ENCODE measurements around the gene TP63. TPM values are rescaled to one million over a fixed set of nuclear protein-coding genes. Genes with fewer than 3 reads are reported as not detected.

Gene TP63
- total RNA-seq, 3 donors from 2014 or later (not counting 1 experiment from before 2014, with no cell fraction given), result 0.30 TPM; not detected in 2

- Mint-ChIP-seq H3K36me3 (no peaks in the 10 kb centered on the region), H3K4me1 (no peaks in the 10 kb centered on the region), H3K27me3 (ENCODE audit: low read depth in 2 of 2) (no peaks in the 10 kb centered on the region), H3K9me3 (no peaks in the 10 kb centered on the region), H3K4me3 (no peak overlapping the region), H3K27ac (no peak overlapping the region)
- Histone ChIP-seq H3K9me3 (ENCODE audit: control insufficient read depth, insufficient read depth, low read length) (no peaks in the 10 kb centered on the region), H3K4me1 (ENCODE audit: control insufficient read depth, insufficient read depth, low read length) (no peaks in the 10 kb centered on the region), H3K27ac (ENCODE audit: low read length) (no peak overlapping the region), H3K36me3 (ENCODE audit: control insufficient read depth, insufficient read depth, low read length) (no peaks in the 10 kb centered on the region), H3K27me3 (ENCODE audit: control insufficient read depth, insufficient read depth, low read length) (no peaks in the 10 kb centered on the region), H3K4me3 (ENCODE audit: low read length) (no peak overlapping the region)
- intact Hi-C loops (cut with micrococcal nuclease), result no loop called here
- TF ChIP-seq, protein P1, sequence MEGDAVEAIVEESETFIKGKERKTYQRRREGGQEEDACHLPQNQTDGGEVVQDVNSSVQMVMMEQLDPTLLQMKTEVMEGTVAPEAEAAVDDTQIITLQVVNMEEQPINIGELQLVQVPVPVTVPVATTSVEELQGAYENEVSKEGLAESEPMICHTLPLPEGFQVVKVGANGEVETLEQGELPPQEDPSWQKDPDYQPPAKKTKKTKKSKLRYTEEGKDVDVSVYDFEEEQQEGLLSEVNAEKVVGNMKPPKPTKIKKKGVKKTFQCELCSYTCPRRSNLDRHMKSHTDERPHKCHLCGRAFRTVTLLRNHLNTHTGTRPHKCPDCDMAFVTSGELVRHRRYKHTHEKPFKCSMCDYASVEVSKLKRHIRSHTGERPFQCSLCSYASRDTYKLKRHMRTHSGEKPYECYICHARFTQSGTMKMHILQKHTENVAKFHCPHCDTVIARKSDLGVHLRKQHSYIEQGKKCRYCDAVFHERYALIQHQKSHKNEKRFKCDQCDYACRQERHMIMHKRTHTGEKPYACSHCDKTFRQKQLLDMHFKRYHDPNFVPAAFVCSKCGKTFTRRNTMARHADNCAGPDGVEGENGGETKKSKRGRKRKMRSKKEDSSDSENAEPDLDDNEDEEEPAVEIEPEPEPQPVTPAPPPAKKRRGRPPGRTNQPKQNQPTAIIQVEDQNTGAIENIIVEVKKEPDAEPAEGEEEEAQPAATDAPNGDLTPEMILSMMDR (IDR thresholded peaks at IDR 0.05), result no peak
- WGBS (ENCODE audit: insufficient coverage), result 94% methylated on average over 5 of the region's 5 CpGs
- ATAC-seq, result no peak
- DNase-seq, result no peak
Observed at GRCh38 chr3:189812806-189813465, 181.7 kb downstream of the TP63 start.

DNA sequence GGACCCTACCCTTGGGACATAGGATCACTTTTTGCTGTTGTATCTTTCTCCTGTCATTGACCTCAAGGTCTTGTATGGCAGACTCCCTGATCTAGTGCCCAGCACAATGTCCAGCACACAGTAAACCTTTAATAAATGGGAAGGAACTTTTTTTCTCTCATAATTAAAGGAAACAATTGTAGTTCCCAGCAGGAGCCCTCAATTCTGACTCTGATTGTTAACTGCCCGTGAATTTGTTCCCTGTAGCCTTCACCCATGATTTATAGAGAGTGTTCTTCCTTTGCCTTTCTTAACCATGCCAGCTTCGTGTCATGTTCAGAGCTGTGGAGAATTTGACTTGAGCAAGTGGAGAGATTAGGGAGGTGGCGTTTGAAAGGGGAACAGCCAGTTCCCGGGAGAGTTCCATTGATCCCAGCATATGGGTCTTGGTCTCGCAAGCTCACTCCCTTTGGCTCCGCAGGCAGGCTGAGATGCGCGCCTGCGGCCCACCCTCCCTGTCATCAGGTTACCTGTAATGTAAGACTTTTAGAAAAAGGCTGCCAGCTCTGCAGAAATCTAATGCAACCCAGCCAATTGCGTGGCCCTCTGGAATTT lies 182.6 kb downstream of the TP63 start:
- no peak overlapping the region for H3K4me3 ChIP-seq (ENCODE audit: low read length)

GRCh38 chr3:189820365-189820720 lies 189.2 kb downstream of the TP63 start:
- WGBS (ENCODE audit: insufficient coverage), result 100% methylated on average over 1 of the region's 2 CpGs

More for the DNA sequence above, 182.6 kb downstream of the TP63 start:
- Mint-ChIP-seq H3K9me3 (no peaks in the 10 kb centered on the region), H3K4me1 (no peaks in the 10 kb centered on the region), H3K27ac (no peak overlapping the region), H3K36me3 (no peaks in the 10 kb centered on the region), H3K4me3 (no peak overlapping the region), H3K27me3 (ENCODE audit: low read depth in 2 of 2) (no peaks in the 10 kb centered on the region)
- DNase-seq (no peak), ATAC-seq (no peak)
- intact Hi-C loops (cut with micrococcal nuclease), result no loop called here
- WGBS (ENCODE audit: insufficient coverage), result 84% methylated on average over 10 of the region's 10 CpGs
- H3K4me1 ChIP-seq (ENCODE audit: control insufficient read depth, insufficient read depth, low read length), result no peaks in the 10 kb centered on the region
- H3K36me3 ChIP-seq (ENCODE audit: control insufficient read depth, insufficient read depth, low read length), result no peaks in the 10 kb centered on the region
- no peak overlapping the region for H3K27ac ChIP-seq (ENCODE audit: low read length)
- H3K9me3 ChIP-seq (ENCODE audit: control insufficient read depth, insufficient read depth, low read length), result no peaks in the 10 kb centered on the region
- TF ChIP-seq, protein P1 (IDR thresholded peaks at IDR 0.05), result no peak
- no peaks in the 10 kb centered on the region for H3K27me3 ChIP-seq (ENCODE audit: control insufficient read depth, insufficient read depth, low read length)

More at GRCh38 chr3:189820365-189820720, 189.2 kb downstream of the TP63 start:
- Mint-ChIP-seq H3K36me3 (no peaks in the 10 kb centered on the region), H3K4me3 (no peak overlapping the region), H3K9me3 (no peaks in the 10 kb centered on the region), H3K4me1 (no peaks in the 10 kb centered on the region), H3K27ac (no peak overlapping the region), H3K27me3 (ENCODE audit: low read depth in 2 of 2) (no peaks in the 10 kb centered on the region)
- no peaks in the 10 kb centered on the region for H3K36me3 ChIP-seq (ENCODE audit: control insufficient read depth, insufficient read depth, low read length)
- no peaks in the 10 kb centered on the region for H3K9me3 ChIP-seq (ENCODE audit: control insufficient read depth, insufficient read depth, low read length)
- no peak overlapping the region for H3K27ac ChIP-seq (ENCODE audit: low read length)
- ATAC-seq, result no peak
- TF ChIP-seq, protein P1 (IDR thresholded peaks at IDR 0.05), result no peak
- H3K27me3 ChIP-seq (ENCODE audit: control insufficient read depth, insufficient read depth, low read length), result no peaks in the 10 kb centered on the region
- intact Hi-C loops (cut with micrococcal nuclease), result no loop called here
- no peaks in the 10 kb centered on the region for H3K4me1 ChIP-seq (ENCODE audit: control insufficient read depth, insufficient read depth, low read length)
- no peak for DNase-seq
- no peak overlapping the region for H3K4me3 ChIP-seq (ENCODE audit: low read length)

Measured in natural killer cell (primary cell).